IPS DF 4.7 (cell line): Measurements from ENCODE around the gene C1QTNF8.

Source experiments
- DNase-seq: peaks from one replicate; pipeline ENCODE4 v3.0.0-alpha.2; 2013; ENCODE audit warnings: low spot score; ENCODE audit errors: extremely low read depth

The C1QTNF8 gene

GRCh38 chr16:1061769-1062505, 34.1 kb downstream of the C1QTNF8 start:
- no peak for DNase-seq

DNA sequence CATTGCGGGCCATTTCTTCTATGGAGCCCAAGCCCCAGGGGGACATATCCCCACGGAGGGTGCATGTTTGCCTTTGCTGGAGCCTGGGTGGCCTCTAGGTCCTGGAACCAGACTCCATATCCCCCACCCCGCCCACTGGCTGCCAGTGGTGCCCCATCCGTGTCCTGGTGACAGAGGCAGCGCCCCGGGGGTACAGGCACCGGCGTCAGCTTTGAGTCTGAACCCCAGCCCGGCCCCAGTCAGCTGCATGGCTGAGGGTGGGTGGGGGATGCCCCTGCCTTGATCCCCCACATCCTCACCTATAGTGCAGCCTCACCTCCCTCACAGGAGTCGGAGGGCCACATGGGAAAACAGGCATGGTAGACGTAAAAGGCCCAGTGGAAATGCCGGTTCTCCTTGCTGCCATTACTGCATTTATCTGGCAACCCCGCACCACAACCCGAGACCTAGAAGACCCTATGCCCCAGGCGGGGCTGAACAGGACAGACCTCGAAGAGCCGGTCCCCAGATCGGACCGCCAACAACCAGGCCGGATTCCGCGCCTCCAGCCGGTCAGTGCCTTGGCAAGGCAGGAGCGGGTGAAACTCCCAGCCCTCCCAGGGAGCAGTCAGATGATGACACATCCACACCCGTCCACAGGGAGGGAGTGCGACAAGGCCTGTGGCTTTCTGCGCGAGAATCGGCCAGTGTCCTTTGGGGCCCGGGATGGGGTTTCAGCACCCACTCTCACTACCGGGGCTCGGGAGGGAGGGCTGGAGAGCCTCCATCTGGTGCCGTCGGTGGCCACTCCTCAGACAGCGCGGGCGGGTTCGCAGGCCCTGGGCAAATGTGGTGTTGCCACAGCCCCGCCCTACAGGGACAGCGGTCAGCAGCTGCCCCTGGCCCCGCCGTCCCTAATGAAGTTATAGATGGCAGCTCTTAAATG, 35.4 kb downstream of the C1QTNF8 start:
- DNase-seq = no peak

- no peak for DNase-seq
Observed at GRCh38 chr16:1059310-1059709, 36.7 kb downstream of the C1QTNF8 start.

DNA sequence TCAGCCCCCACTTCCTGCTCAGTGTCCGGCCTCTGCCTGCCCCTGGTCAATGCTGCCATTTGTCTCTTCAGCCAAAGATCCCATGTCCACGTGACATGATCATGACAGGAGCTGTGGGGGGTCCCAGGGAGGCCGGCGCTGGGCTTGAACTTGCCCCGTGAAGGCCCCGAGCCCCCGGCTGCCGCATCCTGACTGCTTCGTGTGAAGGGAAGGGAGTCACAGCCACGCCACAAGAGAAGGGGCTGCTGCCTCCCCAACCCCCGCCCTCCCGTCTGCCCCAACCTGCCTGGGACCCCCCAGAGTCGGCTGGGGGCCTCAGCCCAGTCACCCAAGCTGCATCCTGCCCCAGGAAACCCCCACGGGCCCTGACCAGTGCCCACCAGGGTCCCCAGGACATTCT, 37.8 kb downstream of the C1QTNF8 start:
- no peak for DNase-seq

GRCh38 chr16:1057252-1057932, 38.7 kb downstream of the C1QTNF8 start:
- no peak for DNase-seq

DNA sequence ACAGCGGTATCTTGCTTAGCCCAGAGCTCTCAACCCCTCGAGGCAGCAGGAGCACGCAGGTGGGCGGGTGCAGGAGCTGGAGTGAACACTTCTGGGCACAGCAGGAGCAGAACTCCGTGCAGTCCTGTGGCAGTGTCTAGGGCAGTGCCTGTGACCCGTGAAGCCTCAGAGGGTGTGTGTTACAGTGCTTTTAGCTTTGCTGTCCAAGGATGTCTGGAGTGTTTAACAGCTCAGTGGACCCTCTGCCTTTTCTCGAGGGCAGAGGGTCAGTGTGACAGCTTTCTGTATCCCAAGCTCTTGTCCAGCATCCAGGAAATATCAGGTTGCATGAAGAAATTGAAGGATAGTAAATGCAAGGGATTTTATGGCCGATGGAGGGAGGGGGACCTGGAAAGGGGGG, 39.8 kb downstream of the C1QTNF8 start:
- DNase-seq = no peak

DNA sequence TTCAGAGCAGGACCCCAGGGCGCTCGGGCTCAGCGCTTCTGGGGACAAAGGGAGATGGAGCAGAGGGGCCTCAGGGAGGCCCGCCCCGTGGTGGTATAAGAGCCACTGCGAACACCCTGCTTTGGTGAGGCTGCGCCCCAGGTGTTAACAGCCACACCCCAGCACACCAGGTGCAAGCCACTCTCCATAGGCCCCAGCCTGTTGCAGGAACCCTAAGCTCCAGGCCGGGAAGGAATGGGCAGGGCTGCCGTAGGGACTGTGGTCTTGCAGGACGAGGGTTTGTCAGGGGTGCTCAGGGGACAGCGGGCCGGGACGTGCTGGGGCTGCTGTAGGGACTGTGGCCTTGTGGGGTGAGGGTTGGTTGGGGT, 40.5 kb downstream of the C1QTNF8 start:
- no peak for DNase-seq

DNA sequence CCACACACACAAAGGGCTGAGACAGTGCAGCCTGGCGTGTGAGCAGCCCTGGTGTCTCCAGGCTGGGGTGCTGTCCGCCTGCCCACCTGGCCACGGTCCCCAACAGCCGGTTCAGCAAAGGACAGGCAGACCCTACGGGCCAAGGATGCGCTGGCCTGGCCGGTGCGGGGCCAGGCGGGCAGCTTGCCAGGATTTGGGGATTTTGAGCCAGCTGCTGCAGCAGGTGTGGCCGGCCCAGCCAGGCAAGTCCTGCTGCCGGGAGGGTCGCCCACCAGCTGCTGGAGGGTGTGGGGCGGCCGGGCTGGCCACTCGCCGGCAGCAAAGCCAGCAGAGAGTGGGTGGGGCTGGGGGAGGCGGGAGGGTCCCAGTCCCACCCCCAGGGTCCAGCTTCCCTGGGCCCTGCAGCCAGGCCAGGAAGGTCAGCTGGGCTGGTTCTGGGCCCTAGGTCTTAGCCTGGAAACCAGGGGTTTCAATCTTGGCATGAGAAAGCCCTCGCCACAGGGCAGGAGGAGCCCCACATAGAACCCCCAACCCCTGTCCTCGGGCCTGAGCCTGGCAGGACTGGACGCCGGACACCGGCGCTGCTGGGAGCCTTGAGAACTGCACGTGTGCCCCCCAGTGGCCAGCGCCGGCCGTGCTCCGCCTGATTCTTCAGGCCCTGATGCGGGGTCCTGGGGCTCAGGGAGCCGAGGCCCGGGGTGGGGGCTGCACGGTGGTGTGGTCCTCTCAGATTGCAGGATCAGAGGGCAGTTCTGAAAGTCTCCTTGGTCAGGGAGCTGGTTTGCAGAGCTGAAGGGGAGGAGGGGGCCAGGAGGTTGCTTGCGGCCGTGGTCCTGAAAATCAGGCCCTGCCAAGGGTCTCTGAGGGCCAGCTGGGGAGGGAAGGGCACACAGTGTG, 41.1 kb downstream of the C1QTNF8 start:
- no peak for DNase-seq

DNA sequence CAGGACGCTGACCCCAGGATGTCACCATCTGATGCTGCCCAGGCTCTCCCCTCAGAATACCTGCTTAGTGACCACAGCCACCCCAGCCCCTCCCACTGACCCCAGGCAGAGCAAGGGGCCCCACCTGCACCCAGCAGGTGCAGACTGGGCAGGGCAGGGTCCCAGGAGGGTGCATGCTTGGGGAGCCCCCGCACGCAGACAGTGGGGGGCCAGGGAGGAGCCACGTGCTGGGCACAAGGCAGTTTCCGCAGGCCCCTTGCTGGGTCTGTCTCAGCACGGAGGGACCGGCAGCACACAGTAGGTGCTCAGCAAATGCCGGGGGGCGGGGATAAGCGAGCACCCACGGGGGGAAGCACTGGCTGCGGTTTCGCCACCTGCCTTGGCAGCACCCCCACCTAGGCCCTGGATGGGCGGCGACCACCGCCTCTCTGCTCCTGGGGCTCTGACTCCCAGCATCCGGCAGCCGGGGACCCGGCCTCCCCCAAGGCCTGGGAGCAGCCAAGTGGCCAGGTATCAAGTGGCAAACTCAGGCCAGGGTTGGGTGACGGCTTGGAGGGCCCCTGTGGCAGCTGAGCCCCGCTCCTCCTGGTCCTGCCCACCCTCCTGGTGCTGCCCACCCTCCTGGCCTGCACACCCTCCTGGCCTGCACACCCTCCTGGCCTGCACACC, 42.2 kb downstream of the C1QTNF8 start:
- DNase-seq = no peak

DNA sequence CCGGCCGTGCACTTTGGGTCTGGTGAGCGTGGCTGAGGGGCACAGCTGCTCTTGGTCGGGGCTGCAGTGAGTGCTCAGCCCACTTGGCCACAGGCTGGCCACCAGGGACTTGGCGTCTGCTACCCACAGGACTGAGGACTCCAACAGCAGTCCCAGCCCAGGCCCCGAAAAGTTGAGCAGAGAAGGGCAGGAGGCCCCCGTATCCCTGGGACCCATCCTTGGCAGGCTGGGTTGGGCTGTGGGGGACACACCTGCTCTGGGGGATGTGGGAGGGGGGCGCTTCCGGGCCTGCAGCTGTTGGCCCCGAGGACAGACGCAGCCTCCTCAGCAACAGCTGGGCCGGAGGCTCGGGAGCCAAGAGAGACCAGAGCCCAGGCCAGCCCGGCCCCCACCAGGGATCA, 42.9 kb downstream of the C1QTNF8 start:
- DNase-seq = no peak

GRCh38 chr16:1052721-1053120, 43.3 kb downstream of the C1QTNF8 start:
- DNase-seq = no peak

DNA sequence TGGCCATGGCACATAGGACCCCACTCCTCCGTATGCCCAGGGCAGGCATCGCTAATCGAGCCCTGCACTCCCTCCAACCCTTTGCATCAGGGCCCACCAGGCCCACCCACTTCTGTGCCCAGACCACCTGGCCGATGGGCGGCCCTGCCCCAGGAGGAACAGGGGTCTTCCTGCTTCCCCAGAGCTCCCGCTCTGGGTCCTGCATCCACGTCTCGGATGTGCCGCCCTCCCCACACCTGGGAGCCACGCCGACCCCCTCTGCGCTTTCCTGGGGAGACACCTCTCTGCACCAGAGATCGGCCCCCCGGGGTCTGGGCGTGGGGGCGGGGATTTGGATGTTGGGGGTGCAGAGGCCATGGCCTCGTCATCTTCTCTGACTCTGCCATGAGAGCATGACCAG, 44.6 kb downstream of the C1QTNF8 start:
- no peak for DNase-seq

DNA sequence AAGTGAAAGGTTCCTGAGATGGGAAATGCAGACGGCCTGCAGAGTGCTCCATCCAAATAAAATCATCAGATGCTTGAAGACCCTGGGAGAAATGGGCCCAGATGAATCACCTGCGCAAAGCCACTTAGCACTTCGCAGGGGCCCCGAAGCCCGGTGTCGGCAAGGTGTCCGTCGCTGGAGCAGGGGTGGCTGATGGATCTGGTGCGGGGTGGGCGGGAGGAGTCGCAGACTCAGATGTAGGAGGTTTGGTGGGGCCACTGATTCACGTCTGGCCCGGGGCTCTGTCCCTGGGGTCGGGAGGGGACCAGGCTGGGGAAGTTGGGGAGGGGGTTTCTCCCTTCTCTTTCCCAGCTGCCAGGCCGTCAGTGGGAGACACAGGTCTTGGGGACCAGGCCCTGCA, 45.1 kb downstream of the C1QTNF8 start:
- DNase-seq = no peak

GRCh38 chr16:1050516-1050915, 45.5 kb downstream of the C1QTNF8 start:
- no peak for DNase-seq

DNA sequence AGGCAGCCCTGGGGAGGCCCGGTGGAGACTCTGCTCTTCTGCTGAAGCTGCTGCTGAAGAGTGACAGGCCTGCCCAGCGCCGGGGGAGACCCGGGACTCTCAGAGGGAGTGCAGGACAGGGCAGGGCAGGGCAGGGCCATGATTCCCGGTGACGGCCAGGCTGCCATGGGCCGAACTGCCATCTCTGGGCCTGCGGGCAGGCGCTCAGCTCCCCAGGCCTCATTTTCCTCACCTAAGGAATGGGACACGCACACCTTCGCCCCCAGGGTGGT, 46.1 kb downstream of the C1QTNF8 start:
- DNase-seq = no peak

- no peak for DNase-seq
Observed at GRCh38 chr16:1049113-1049975, 46.7 kb downstream of the C1QTNF8 start.

DNA sequence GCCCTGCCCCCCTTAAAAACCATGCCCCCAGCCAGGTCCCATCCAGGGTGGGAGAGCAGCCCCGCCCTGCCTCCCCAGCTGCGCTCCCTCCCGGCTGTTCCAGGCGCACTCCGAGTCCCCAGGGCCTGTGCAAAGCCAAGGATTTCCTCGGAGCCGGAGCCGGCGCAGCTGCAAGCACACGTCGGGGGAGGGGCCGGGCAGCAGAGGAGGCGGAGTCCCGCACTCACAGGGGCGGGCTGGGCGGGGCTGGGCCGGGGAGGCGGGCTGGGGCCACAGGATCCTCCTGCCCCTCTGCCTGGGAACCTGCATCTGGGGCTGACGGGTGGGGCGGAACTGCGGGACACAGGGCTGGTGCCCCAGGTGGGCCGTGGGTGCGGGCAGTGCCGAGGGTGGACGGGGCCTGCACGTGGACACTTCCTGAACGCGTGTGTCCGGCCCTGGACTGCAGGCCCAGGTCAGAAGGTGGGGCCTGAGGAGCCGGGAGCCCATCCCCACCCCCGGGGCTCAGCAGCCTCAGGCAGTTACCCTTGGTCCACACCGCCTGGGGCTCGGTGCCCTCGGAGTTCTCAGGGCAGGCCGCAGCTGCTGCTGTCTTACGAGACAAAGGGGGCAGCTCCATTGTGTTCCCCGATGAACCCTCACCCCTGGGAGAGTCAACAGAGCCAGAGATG, 47.5 kb downstream of the C1QTNF8 start:
- DNase-seq = no peak

DNA sequence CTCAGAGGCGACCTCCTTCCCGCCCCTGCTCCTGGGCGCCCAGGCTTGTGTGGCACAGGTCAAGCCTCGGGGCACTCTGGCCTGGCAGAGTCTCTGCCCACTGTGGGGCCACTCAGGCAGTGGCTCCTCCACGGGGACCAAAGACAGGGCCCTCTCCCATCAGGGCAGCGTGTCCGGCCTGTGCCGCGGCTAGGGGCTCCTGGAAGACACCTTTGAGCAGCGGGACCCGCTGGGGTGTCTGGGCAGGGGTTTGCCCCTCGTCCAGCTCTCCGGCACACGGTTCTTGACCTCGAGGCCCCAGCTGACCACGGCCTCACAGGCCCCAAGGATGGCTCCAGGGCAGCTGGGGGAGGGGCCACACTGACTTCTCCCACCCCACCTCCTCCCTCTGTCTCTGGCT, 48.2 kb downstream of the C1QTNF8 start:
- no peak for DNase-seq

- DNase-seq = no peak
Observed at GRCh38 chr16:1047123-1047522, 48.9 kb downstream of the C1QTNF8 start.
